Measurements from ENCODE around the gene PRR12.

PRR12 gene

DNA sequence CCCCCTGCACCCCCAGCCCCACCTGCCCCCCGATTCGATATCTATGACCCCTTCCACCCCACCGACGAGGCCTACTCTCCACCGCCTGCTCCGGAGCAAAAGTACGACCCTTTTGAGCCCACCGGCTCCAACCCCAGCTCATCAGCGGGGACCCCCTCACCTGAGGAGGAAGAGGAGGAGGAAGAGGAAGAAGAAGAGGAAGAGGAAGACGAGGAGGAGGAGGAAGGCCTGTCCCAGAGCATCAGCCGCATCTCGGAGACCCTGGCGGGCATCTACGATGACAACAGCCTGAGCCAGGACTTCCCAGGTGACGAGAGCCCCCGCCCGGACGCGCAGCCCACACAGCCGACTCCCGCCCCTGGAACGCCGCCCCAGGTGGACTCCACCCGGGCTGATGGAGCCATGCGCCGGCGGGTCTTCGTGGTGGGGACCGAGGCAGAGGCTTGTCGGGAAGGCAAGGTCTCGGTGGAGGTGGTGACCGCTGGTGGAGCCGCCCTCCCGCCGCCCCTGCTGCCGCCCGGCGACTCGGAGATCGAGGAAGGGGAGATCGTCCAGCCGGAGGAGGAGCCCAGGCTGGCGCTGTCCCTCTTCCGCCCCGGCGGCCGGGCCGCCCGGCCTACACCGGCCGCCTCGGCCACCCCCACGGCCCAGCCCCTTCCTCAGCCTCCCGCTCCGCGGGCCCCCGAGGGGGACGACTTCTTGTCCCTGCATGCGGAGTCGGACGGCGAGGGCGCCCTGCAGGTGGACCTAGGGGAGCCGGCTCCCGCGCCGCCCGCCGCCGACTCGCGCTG lies 60.2 kb downstream of the PRR12 start:
- no peak for DNase-seq

DNA sequence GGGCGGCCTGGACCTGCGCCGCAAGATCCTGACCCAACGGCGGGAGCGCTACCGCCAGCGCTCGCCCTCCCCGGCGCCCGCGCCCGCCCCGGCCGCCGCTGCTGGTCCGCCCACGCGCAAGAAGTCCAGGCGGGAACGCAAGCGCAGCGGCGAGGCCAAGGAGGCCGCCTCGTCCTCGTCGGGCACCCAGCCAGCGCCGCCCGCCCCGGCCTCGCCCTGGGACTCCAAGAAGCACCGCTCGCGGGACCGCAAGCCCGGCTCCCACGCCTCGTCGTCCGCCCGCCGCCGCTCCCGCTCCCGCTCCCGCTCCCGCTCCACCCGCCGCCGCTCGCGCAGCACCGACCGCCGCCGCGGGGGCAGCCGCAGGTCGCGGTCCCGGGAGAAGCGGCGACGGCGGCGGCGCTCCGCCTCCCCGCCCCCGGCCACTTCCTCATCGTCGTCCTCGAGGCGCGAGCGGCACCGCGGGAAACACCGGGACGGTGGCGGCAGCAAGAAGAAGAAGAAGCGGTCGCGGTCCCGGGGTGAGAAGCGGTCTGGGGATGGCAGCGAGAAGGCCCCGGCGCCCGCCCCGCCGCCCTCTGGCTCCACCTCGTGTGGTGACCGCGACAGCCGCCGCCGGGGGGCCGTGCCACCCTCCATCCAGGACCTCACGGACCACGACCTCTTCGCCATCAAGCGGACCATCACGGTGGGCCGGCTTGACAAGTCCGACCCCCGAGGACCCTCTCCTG lies 61.0 kb downstream of the PRR12 start:
- DNase-seq, result no peak

DNA sequence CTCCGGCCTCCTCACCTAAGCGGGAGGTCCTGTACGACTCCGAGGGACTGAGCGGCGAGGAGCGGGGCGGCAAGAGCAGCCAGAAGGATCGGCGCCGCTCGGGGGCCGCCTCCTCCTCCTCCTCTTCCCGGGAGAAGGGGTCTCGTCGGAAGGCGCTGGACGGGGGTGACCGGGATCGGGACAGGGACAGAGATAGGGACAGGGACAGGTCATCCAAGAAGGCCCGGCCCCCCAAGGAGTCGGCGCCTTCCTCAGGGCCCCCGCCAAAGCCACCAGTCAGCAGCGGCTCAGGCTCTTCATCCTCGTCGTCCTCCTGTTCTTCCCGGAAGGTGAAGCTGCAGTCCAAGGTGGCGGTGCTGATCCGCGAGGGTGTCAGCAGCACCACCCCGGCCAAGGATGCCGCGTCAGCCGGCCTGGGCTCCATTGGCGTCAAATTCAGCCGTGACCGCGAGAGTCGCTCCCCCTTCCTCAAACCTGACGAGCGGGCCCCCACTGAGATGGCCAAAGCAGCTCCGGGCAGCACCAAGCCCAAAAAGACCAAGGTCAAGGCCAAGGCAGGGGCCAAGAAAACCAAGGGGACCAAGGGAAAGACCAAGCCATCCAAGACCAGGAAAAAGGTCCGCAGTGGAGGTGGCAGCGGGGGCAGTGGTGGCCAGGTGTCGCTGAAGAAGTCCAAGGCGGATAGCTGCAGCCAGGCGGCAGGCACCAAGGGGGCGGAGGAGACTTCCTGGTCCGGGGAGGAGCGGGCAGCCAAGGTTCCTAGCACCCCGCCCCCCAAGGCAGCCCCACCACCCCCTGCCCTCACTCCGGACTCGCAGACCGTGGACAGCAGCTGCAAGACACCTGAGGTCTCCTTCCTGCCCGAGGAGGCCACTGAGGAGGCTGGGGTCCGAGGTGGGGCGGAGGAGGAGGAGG lies 61.8 kb downstream of the PRR12 start:
- DNase-seq, result no peak

DNA sequence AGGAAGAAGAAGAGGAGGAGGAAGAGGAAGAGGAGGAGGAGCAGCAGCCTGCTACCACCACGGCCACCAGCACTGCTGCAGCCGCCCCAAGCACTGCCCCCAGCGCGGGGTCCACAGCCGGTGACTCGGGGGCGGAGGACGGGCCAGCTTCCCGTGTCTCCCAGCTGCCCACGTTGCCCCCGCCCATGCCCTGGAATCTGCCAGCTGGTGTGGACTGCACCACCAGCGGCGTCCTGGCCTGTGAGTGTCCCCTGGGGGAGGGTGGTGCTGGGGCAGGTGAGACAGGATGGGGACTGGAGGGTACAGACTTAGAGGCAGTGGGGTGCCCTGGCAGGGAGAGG lies 62.5 kb downstream of the PRR12 start:
- DNase-seq, result no peak

DNA sequence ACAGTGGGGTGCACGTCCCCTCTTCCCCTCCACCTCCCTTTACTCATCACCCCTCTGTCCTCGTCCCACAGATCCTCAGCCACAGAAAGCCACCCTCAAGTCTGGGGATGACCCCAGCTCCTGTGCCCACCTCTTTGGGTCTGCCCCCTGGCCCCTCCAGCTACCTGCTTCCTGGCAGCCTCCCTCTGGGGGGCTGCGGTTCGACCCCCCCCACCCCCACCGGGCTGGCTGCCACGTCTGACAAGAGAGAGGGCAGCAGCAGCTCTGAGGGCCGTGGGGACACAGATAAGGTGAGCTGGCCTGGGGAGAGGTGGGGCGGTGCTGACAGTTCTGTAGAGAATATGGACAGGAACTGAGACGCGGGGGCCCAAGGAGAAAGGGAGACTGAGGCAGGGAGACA lies 63.6 kb downstream of the PRR12 start:
- no peak for DNase-seq

DNA sequence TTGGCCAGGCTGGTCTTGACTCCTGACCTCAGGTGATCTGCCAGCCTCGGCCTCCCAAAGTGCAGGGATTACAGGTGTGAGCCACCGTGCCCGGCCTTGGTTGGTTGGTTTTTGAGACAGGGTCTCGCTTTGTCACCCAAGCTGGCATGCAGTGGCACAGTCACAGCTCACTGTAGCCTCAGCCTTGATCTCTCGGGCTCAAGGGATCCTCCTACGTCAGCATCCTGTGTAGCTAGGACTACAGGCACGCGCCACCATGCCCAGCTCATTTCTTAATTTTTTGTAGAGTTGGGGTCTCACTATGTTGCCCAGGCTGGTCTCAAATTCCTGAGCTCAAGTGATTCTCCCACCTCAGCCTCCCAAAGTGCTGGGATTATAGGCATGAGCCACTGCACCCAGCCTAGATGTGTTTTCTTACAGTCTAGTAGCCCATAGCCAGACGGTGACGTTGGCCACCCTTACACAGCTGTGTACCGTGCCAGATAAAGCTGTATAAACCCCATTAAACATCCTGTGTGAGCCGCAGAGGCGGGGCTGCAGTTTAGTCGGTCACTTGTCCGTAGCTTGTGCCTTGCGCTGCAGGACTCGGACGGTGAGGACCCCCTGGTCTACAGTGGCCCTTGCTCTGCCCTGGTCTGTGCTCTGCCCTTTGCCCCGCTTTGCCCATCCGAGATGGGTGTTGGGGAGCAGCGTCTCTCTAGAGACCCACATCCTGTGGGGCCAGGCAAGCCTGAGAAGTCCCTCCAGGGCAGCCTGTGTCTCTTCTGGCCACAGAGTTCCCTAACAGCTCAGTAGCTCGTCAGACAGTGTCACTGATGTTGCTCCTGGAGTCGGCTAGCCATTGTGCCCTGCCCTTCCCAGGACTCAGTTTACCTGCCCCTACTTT lies 64.8 kb downstream of the PRR12 start:
- no peak for DNase-seq

DNA sequence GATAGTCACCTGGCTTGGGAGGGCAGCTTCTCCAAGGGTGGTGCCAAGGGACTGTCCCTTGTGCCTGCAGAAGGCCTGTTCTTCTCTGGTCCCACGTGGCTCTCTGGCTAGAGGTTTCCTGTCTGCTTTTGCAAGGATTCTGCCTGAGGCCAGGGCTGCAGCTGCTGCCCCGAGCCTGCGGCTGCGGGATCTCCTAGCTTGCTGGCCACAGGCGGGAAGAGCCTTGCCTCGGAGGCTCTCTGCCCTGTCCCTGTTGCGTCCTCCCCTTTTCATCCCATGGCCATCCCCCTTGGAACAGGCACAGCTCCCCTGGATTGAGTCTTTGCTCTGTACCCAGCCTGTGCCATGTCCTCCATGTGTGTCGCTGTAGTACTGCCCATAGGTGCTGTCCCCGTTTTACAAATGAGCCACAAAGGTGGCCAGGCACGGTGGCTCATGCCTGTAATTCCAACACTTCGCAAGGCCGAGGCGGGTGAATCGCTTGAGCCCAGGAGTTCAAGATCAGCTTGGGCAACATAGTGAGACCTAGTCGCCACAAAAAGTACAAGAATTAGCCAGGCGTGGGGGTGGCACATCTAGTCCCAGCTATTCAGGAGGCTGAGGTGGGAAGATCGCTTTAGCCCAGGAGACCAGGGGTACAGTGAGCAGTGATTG lies 65.6 kb downstream of the PRR12 start:
- no peak for DNase-seq

DNA sequence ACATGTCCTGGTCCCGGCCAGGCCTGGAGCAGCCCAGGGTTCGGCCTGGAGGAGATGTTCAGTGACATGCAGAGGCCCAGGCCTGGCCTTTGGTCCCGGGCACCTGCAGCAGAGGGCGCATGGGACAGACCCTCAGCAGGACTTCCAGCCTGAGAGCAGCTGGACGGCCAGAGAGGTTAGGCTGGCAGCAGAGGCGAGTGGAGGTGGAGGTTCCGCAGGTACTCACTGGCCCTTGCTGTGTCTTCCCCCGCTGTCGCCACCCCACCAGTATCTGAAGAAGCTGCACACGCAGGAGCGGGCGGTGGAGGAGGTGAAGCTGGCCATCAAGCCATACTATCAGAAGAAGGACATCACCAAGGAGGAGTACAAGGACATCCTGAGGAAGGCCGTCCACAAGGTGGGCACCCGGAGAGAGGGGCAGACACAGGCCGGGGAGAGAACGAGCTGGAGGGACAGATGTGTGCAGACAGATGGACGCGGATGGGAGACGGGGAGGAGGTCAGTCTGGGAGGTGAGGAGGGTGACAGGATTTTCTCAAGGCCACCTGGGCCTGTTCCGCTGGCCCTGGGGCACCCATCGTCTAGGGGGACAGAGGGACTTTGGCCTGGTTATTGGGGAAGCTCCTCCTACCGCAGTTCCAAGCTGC lies 66.6 kb downstream of the PRR12 start:
- no peak for DNase-seq

DNA sequence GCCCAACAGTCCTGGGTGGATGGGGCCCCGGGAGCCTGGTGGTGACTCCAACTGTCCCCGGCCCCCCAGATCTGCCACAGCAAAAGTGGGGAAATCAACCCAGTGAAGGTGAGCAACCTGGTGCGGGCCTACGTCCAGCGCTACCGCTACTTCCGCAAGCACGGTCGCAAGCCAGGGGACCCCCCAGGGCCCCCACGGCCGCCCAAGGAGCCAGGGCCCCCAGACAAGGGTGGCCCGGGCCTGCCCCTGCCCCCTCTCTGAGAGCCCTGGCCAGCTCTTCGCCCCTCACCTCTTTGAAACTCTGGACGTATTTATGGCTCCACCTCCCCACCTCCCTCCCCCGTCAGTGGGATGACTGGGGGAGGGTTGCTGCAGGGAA lies 67.1 kb downstream of the PRR12 start:
- DNase-seq, result no peak

DNA sequence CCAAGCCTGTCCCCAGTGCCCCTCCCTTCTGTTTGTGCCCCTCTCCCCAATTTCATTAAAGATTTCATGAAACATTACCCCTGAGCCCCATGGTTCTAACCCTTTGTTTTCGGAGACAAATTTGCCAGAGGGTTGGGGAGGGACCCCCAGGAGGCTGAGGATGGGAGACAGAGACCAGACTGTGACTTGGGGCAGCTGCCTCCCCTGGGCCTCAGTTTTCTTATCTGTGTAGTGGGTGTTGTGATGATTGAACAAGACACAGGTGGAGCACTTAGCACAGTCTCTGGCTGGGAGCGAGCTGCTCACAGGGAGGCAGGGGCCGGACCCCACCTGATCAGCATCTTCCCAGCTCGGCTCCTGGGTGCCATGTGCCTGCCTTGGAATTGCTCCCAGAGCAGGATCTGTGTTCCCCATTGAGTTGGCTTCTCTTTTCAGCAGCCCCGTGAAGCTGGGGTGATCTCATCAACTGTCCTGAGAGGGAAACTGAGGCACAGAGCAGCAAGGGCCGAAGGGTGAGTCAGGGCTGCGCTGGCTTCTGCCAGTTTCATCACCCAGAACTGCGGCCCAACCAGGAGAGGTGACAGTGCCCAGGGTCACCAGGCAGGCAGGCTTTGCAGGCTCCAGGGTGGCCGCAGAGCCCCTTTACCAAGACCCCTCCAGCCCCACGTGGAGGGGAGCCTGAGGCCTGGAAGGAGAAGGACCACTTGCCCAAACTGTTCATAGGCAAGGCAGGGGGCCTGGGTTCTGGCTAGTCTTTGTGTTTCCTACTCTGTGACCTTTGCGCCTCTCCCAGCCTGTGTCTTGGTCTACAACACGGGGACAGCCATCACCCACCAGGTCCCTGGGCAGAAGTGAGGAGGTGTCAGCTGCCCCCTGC lies 67.8 kb downstream of the PRR12 start:
- no peak for DNase-seq

DNA sequence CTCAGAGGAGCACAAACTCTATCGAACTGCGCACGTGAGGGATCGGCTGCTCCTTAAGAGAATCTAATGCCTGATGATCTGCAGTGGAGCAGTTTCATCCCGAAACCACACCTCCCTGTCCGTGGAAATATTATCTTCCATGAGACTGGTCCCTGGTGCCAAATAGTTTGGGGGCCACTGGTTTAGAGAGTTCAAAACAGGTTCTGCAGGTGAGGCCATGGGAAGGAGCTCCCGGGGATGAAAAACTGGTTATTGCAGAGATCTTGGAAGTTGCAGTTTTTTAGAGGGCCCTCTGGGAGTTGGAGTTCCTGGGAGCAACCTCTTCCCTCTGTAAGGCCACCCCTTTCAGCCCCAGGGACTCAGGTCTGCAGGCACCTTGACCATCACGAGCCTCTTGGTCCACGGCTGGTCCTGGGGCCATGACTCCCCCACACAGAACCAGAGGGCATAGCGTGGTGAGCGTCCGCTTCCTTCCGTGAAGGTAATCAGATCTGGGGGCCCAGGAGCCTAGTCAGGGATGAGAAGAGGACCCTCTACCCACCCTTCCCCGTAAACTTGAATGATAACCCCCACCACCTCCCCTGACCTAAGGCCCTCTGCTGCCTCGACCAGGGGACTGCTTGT lies 69.5 kb downstream of the PRR12 start:
- DNase-seq, result no peak

DNA sequence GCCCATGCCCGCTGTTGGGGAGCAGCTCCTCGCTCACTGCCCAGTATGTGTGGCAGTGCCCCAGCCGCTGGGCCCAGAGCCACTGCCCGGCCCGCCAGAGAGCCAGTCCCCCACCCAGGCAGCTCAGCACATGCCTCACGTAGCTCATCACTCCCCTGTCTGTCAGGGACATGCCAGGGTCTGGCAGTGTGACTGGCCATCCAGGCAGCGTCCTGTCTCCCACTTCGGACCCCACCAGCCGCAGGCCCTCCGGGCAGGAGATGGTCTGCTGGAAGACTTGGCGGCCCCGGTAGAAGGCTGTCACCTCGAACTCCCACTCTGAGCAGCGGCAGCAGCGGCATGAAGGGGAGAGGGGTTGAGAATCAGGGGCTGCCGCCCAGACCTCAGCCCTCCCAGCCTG lies 71.0 kb downstream of the PRR12 start:
- DNase-seq, result no peak

DNA sequence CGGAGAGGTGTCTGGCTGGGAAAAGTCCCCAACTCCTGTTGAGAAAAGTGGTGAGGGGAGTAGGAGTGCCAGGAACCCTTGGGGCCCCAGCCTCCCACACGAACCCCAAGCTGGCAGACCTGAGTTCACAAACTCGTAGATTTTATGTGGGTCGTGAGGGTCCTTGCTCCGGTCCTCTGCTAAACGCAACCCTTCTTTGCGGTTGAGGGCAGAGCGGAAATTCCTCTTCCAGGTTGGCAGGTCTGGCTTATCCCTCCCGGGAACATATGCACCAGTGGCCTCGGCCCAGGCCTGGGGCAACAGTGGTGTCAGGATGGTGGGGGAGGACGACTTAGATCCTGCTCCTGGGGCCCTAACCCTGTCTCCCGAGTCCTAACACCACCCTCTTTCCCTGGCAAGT lies 72.2 kb downstream of the PRR12 start:
- DNase-seq, result no peak

DNA sequence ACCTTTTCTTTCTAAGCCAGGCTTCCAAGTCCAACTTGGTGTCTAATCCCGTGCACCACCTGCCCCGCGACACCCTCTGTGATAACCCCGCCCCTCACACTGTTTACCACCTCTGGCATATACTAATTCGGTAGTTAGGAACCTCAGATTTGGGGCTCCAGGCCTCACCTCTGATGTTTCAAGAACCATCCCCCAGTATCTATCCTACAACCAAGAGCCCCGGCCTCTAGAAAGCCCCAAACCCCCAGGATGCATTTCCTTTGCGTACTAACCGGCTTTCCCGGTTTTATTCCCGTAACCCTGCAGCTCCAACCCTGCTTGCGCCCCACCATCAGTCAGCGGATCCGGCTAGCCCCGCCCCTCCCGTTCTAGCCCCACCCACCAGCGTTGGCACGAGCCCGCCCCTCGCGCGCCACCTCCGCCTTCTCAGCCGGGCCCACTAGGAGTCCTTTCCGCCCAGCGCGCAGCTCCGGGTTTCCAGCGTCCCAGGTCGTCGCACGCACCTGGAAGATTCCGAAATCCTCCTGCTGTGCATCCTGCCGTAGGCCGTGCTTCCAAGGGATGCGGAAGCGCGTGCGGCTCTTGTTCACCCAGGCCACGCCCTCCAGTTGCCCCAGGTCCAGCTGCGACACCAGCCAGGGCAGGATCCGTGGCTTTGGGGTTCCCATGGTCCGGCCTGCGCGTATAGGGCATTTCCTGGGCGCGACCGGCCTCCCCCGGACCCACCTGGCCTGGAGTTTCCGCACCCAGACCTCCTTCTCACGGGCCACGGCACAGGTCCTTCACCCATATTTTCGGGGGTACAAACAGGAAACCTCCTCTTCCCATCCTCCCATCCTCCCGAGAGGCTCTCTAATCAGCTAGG lies 73.4 kb downstream of the PRR12 start:
- DNase-seq, result peak; percentile 72

DNA sequence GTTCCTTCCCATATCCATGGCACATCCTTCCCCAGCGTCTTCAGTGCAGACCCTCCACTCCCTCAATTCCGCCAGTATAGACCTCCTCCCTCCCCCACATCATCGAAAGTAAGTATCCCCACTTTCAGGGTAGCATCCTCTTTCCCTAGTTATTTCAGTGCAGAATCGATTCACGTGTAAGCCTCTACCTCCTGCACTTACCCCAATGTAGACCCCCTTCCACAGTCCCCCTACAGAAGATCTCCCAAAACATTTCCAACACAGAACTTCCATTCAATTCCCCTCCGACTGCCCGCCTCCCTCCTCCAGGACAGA lies 74.0 kb downstream of the PRR12 start:
- DNase-seq, result no peak

DNA sequence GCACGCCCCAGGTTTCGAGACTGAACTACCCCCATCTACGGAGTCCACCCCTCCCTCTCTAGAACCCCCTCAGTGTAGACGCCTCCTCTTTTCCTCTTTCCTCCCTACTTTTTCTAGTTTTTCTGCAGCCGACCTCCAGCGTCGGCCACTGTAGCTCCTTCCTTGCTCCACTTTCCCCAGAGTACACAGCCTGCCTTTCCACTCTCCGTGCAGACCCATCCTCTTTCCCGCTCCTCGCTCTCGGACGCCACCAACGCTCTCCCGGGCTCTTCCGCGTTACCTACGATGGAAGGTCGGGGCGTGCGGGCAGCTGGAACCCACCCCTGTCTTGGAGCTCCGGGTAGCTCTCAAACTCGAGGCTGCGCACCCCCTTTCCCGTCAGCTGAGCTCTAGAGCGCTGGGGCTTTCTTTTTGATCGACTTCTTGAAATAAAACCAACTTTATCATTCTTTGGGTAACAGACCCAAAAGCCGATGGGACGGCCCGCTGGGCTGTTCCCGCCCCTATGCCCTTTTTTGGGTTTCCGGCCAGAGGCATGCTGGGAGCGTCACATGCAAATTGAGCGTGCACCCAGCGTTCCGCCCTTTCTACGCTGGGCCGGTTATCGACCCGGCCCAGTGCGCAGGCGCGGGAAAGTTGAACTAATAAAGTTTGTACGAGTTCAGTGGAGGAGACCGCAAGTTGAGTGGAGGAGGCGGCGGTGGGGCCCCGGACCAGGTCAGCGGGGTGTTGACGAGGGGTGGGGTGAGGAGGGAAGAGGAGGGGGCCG lies 74.6 kb downstream of the PRR12 start, which contains the start of the genes BCL2L12 and IRF3:
Gene BCL2L12, plus strand, starts transcription at position 583 of the 769 bp plus-strand sequence. CDS start 760 bp downstream, outside the sequence.
Gene IRF3, minus strand, starts transcription at position 507 of the 769 bp plus-strand sequence. CDS start 1,019 bp downstream, outside the sequence.
- peak; percentile 96 for DNase-seq

DNA sequence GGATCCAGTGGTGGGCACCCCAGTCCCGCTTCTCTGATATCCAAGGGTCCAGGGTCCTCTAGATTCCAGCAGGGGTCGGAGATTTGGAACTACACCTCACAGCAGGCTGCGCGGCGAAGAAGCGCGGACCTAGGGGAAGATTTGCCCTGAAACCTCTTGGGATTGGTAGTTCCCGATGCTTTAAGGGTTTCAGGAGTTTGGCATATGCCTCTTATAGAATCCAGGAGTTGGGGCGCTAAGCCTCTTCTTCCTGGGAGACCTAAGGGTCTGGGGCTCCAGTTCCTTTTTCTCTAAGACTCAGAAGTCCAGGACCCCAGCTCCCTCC lies 75.1 kb downstream of the PRR12 start:
- no peak for DNase-seq

DNA sequence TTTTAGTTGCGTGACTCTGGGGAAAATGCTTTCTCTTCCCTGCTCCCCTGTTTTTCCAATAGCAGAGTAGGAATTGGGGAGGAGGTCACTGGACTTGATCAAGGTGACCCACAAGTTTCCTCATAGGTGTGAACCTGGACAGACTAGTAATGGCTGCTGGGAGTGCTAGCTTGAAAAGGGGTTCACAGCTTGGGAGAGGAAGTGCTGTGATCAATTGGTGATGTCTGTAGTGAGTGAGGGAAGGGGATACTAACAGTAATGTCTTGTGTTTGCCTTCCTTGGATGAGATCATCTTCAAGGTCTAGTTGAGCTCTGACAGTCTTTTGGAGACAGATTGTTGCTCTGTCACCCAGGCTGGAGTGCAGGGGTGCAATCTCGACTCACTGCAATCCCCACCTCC lies 76.5 kb downstream of the PRR12 start:
- DNase-seq, result no peak
